Posterior cingulate gyrus (tissue), 11 donors: ENCODE data around the gene UCN3.
A peak's percentile ranks its signal among the peaks of the same experiment; 100 is the strongest.
"Not testable (repeated sequence)": the region's sequence is repeated elsewhere in the genome, so short reads cannot be mapped to it uniquely, and the experiment has no call there.

Experiments
- DNase-seq, 10 donors: peaks; one replicate each; pipeline versions ENCODE4 v3.0.0 to v3.0.0-alpha.2; 2020 to 2021; ENCODE audit warnings: mixed read lengths in 3 of 10
- intact Hi-C: fragments of 100-400 bp; cut with DNase I; formaldehyde crosslinking; loops from one replicate; pipeline ENCODE4 v1.15.1; 2023

The UCN3 gene

DNA sequence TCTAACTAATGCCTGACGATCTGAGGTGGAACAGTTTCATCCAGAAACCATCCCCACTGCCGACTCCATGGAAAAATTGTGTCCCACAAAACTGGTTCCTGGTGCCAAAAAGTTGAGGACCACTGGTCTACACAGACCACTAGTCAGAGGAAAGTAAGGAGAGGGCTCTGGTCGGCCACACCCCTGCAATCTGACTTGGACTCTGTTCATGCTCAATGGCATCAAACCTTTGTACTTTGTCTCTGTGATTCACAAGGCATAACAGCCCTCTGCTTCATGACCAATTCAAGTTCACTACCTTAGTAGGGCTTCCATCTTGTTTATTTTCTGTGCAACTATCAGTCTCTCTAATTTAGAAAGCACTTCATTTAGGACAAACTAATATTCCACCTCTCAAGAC is 38.0 kb downstream of the UCN3 start:
- DNase-seq: no peak
- intact Hi-C loops: no loop called here

DNA sequence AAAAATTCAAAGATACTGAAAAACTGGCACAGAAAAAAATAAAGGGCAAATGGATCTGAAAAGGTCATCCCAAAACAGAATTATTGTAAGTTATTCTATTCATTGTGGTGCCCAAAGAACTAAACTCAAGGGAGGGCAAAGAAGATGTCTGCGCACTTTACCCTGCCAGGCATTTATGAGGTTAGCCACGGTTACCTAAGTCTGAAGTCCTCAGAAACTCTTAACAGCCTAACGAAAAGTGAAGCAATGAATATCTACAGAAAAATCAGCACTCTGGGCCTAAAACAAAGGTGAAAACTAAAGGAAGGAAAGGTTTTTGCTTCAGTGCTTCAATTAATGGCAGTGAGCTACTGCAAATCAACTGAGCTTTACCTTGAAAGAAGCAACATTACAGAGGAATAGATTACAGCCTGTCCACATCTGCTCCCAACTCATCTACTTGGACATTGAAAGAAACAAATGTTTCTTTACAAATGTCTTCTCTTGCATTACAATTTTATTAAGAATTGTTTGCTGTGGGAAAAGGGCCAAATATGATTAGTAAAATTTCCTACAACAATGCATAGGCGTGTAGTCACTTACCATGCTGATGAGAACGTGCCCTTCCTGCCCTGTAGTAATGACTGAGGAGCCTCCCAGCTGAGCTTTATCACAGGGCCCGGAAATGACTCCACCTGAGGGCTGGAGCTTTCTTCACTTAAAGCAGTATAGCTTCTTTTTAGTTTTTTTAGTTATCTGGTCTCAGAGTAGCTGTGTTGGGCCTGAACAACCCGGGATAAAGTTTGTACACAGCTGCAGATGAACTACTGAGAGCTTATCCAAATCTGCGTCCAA is 39.7 kb downstream of the UCN3 start, which contains the start of gene TUBAL3:
TUBAL3 (minus strand) TSS at position 621 of the 834 bp plus-strand sequence; CDS start at position 585, 36 bp downstream.
- no peak for DNase-seq
- intact Hi-C loops: no loop called here

DNA sequence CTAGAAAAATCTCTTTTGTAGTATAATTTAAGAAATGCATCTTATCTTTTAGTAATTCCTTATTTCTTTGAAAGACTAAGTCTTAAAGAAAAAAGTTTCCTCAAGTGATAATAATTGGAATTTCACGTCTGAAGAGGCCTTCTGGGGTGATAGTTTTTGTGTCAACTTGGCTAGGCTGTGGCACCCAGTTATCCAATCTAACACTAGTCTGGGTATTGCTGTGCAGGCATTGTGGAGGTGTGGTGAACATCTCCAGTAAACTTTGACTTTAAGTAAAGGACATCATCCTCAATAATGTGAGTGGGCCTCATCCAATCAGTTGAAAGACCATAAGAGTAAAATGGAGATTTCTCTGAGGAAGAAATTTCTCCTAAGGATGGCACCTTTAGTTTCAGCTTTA is 42.2 kb downstream of the UCN3 start:
- no peak for DNase-seq
- intact Hi-C loops: no loop called here

DNA sequence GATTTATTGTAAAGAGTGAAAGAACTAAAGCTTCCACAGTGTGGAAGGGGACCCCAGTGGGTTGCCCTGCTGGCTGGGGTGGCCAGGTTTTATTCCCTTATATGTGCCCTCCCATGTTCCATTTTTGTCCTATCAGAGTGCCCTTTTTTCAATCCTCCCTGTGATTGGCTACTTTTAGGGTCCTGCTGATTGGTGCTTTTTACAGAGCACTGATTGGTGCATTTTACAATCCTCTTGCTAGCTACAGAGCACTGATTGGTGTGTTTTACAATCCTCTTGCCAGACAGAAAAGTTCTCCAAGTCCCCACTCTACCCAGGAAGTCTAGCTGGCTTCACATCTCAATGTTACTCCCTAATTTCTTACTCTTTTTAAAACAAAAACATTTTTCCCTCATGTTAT is 46.0 kb downstream of the UCN3 start:
- DNase-seq, intact Hi-C loops: not testable (repeated sequence)

DNA sequence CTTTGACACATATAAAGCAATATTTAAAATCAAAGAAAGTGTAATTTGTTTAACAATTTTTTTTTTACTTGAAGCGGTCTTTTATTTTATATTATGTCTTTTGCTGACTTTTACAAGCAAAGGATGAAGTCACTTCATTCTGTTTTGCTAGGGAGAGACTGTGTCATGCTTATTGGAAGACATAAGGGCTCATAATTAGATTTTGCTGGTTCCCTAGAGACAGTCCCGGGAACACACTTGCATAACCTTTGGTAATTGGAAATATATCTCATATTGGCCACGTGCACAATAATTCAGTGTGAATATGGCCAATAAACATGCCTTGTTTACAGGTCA is 47.1 kb downstream of the UCN3 start:
- DNase-seq: no peak
- intact Hi-C loops: no loop called here

DNA sequence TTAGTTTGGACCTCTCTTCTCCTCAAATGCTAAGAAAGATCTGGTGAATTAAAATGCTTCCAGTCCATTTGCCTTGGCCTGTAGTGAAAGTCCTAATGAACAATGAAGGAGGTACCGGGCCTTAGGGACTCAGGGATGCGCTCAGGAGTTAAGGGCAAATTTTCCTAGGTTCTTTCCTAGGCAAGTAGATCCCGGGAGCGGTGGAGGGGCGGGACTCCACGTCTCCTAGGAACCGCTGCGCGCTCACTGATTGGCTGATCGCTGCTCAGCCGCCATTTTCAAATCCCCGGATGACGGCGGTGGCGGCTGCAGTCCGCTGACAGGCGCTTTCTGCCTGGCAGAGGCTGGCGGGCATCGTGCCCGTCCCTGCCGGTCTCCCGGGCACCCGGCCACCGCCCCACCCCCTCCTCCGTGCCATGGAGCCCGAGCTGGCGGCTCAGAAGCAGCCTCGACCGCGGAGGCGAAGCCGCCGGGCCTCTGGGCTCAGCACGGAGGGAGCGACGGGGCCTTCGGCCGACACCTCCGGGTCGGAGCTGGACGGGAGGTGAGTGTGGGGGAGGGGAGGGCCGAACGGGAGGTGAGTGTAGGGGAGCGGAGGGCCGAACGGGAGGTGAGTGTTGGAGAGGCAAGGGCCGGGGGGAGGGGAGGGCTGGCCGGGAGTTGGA is 47.6 kb downstream of the UCN3 start, which contains the start of gene NET1:
NET1 (plus strand) TSS at position 281 of the 665 bp plus-strand sequence; CDS start at position 417, 136 bp downstream.
- intact Hi-C loops: no loop called here
- DNase-seq: peak; percentile 88 to 99 (median 93)

DNA sequence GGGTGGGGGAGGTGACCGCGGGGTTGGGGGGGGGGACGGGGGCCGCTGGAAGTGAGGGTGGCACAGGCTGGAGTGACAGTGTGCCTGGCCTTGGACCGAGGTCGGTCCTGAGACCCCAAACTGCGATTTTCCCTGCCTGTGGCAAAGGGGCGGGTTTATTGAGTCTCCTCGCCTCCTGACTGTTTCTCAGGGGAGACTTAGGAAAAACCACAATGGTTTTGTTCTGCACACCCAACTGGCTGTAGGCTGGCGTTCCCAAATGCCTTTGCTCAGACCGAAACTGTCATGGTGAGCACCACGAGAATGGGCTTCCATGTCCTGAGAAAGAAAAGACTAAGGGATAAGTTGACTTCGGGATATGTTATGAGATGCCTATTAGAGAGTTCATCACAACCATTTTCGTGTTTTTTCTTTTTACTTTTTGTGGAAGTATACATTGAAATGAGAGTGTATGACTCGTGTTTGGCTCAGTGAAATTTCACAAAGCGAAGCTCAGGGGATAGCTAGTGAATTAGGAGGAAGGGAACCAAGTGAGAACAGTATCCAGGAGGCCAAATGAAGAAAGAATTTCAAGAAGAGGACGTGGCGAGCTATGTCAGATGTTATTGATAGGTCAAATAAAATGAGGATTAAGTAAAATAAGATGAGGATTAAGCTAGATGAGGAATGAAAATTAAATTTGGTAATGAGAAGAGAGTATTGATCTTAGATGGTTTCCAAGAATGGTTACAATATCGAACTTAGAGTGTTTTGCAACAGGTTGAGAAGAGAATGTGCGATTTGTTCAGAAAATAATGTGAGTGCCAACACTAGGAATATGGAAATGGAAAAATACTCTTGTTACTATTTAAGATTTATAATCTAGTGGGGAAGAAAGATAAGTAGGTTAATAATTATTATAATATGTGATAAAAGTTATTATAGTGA is 48.5 kb downstream of the UCN3 start:
- intact Hi-C loops: no loop called here
- DNase-seq: peak in 1 of 10 donors; percentile 21

DNA sequence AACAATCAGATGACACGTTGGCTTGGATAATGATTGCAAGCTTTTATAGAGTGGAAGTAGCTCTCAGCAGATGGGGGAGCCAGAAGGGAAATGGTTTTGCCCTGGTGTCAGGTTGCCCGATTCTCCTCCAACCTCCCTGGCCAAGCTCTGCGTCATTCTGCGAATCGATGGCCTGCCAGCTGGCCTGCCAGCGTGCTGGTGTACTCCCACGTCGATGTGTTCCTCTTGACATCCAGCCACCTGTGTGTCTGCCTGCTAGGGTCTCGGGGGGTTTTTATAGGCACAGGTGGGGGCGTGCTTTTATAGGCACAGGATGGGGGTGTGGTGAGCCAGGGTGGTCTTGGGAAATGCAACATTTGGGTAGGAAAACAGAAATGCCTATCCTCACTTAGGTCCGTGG is 52.2 kb downstream of the UCN3 start:
- intact Hi-C loops: no loop called here
- DNase-seq: no peak

DNA sequence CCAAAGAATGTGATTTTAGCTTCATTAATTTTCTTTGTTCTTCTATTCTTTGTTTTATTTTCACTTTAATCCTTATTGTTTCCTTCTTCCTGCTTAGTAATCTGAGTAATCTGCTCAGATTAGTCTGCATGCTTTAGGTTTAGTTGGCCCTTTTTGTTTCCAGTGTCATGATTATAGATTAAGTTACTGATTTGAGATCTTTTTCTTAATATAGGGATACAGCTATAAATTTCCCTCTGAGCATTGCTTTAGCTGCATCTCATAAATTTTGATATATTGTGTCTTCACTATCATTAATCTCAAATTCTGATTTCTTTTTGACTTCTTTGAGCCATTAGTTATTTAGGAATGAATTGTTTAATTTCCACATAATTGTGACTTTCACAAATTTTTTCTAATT is 53.8 kb downstream of the UCN3 start:
- intact Hi-C loops: no loop called here
- no peak for DNase-seq

DNA sequence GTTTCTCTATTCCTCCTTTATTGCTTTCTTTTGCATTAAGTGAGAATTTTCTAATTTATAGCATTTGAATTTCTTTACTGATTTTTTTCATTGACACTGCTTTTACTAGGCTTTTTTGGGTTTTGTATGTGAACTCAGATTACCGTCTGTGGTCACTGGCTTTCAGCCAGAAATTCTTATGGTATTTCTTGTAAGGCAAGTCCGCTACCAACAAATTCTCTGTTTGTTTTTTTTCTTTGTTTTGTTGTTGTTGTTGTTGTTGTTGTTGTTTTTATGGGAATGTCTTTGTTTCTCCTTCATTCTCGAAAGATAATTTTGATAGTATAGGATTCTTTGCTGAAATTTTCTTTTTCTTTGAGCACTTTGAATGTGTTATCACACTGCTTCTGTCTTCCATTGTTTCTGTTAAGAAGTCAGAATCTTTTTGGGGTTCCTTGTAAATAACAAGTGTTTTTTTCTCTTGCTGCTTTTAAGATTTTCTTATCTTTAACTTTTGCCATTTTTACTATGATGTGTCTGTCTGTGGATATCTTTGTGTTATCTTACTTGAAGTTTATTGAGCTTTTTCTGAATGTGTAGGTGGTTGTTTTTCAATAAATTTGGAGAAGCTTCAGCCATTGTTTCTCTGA is 54.8 kb downstream of the UCN3 start:
- no peak for DNase-seq
- intact Hi-C loops: no loop called here

DNA sequence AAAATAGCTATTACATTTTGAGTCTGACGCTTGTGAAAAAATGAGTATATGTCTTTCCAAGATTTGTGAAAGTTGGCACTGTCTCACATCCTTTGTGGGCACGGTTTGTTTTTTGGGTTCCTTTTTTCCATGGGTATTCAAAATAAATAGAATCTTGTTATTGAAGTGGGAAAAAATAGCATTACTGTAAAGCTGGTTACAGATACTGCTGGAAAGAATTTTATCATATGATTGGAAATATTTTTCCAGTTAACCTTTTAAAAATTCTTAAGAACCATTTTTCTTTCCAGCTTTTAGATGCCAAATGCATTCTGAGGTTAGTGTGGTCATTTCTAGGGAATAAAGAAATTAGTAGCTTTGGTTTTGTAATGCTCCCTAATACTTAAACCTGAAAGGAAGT is 59.0 kb downstream of the UCN3 start:
- intact Hi-C loops: no loop called here
- DNase-seq: no peak
